CD4-positive, alpha-beta T cell treated with Interleukin-15 for 4 hours (primary cell): ENCODE results near the gene CCNK.

ENCODE experiments used
- DNase-seq: peaks from one replicate; pipeline ENCODE4 v3.0.0-alpha.2; 2020; ENCODE audit warnings: low spot score

The CCNK gene

GRCh38 chr14:99466758-99467157, 14.5 kb upstream of the CCNK start:
- DNase-seq, result no peak

DNA sequence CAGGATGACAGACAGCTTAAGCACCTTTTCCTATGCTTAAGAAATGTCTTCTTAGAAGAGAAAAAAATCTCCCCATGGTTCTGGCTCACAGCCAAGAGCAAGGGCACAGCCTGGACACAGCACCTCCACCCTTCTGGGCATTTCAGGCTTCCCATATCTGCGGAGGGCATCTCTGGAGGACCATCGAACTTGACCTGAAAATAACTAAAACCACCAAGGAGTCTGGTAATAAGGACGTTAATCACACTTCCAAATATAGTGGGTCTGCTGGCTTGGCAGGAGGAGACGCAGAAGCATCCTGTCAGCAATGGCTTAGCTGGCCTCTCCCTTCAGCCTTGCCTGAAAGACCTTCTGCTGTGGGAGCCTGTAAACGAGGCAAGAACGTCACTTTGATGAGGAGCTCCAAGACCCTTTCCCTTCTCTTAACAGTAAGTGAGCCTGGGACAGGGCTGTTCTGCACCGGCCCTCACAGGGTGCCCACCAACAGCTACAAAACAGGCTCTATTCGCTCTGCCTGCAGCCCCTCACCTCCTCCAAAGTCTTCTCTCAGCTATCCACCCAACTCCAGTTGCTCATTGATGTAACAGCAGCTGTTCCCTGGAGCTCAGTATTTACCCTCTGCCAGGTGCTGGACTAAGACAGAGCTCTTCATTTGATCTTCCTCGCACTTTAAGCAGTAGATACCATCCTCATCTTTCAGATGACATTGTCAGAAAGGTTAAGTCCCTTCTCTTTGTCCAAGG, 13.7 kb upstream of the CCNK start:
- no peak for DNase-seq

DNA sequence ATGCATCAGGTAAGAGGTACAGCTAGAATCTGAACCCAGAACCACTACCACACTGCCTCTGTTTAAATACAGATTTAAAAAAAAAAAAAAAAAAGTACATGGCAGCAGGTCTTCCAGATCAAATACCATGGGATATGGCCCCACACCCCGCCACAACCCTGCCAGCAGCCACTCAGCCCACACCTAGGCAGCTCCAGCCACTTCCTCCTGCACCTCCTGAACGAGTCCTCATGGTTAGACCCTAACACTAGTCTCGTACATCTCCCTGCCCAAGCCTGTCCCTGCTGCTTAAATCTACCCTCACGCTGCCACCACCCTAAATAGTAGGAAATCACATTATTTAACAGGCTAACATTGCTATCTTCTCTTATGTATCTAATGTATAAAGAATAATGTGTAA, 13.1 kb upstream of the CCNK start:
- DNase-seq, result no peak

DNA sequence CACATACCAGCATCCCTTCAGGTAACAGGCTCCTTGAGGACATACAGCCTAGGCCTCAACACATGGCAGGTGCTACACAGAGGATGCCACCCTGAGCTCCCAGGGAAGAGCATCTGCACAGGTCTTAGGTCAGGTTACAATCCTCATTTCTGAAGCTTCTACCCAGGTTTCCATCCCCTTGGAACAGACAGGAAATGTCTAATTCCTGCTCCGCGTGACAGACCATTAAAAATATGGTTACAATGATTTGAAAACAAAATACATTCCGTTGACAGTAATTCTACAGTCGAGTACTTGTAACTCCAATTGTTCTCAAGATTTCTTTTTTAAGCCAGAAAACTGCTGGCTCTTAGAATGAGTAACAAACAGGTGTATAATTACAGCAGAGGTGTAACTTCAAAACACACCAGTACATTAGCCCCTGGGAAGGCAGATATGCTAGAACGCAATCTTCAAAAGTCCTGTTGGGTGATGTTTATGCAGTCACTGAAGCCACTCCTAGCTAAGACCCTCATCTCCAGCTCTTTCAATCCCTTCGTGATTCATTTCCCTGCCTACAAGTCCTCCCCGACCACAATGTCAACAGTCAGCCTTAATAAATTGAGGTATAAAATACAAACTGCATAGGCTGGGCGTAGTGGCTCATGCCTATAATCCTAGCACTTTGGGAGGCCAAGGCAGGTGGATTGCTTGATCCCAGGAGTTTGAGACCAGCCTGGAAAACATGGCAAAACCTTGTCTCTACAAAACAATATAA, 12.2 kb upstream of the CCNK start:
- no peak for DNase-seq

DNA sequence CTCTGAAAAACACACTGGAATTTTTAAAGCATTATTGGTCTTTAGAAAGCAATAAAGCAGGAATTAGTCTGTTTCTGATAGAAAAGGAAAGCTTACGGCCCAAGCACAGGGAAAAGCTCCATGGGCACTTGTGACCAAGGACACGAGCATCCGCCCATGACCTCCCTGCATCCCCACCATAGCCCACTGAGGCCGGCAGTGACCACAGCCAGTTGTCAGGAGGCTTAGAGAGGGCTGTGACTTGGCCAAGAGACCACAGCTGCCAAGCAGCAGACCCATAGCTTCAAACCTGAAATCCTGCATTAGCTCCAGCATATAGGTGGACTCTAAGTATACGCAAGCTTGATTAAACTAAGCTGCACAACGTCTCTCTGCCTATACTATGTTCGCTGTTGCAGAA, 9.5 kb upstream of the CCNK start:
- no peak for DNase-seq

DNA sequence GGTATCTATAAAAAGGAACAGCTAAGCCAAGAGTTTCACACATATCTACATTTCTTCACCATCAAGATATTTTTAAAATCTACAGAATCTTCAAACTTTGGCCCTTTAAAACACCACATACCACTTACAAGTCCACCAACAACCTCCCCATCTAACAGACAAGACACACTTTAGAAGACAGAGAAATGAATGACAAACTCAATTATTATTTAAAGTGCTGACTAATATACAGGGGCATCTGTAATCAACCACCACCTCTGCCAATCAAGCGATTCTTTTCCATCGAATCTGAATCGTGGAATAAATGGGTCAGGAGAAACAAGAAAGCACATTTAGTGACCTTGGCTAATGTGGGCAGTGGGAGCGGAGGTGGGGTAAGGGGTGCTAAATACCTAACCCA, 8.3 kb upstream of the CCNK start:
- DNase-seq, result no peak

DNA sequence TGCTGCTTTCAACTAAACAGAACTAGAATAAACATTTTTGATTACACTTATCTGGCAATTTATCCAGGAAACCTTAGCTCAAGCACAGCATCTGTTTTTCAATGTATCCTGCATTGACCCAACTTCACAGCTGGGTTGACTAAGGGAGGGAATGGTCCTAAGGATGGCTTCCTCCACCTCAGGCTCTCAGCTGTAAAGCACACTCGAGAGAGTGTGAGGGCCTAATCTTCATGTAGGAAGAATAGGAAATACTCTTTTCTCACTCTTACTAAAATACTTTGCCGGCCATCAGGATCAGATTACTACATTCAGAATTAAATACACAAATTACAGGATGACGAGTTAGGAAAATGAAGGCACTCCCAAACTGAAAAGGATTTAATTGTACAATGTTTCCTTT, 7.8 kb upstream of the CCNK start:
- no peak for DNase-seq

GRCh38 chr14:99475179-99475578, 6.0 kb upstream of the CCNK start:
- no peak for DNase-seq

DNA sequence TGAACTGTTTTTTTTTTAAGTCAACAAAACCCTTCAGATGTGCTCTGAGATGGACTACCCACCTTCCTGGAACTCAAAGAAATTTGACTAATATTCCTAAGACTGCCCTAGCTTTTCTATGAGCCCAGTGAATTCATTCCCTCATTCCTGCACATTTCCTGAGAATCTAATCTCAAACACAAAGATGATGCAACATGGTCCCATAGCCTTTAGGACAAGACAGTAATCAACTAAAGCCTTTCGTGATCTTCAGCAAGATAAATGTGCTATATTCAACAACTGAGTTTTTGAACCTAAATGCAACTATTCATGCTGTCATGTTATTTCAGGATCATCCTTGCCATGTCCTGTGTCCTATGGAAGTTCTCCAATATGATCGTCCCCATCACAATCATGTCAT, 5.5 kb upstream of the CCNK start:
- DNase-seq, result no peak

DNA sequence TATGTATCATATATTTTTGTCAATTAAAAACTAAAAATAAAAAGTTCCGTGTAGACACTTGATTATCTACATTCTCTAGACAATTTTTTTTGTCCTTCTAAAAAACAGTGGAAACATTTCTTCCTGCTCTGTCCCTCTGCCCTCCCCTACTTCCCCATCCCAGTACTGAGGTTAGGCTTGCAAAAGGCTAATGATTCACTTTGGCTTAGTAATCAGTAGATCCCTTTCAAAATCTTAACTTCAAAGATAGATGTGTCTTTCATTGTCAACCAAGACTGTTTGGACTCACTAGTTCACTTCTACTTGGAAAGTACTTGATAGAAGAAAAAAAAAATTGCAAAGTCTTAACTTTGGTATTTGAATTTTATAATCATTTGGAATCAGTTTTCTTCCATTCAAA, 4.3 kb upstream of the CCNK start:
- no peak for DNase-seq

- no peak for DNase-seq
Measured at GRCh38 chr14:99478128-99478527, 3.1 kb upstream of the CCNK start.

GRCh38 chr14:99479160-99479905, 1.9 kb upstream of the CCNK start:
- no peak for DNase-seq

DNA sequence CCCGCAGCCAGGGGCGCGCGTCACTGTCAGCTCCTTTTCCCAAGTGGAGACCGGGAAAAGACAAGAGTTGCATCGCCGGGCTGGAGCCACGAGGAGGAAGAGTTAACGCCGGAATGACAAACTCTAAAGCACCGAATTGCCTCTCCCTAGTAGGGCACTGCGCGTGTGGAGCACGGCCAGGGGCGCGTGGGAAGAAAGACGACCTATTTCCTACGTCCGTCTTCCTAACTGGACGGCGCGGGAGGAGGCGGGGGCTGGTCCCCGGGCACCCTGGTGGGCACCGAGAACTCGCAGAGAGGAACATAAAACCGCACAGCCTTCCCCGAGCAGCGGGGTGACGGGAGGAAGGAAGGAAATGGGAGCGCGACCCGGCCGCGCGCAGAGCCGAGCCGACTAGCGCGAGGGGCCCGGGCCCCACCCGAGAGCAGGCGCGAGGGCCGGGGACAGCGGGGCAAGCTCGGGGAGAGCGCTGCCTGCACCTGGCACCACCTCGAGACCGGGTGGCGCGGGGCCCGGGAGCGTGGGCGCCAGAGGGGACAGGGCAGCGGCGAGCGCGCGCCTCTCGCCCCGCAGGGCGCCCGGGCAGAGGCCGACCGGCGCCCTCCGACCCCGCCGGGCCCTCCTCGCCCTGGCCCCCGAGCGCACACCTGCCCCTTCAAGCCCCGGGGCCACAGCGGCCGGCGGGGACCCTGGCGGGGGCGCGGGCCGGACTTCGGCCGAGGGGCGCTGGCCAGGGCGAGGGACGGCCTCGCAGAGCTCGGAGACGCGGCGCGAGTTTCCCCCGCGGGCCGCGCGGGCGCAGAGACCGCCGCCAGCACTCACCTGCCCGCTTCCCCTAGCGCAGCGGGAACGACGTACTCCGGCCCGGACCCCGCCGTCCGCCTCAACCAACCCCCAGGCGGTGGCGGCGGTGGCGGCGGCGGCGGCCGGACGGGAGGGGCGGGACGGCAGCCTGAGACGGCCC, 1.0 kb upstream of the CCNK start, which contains the start of gene SETD3:
Gene SETD3, minus strand, starts transcription at position 954 of the 964 bp plus-strand sequence. CDS start 15,054 bp downstream, outside the sequence.
- DNase-seq, result peak; percentile 8

- DNase-seq, result no peak
Measured at GRCh38 chr14:99481745-99482099, 513 bp downstream of the CCNK start.

DNA sequence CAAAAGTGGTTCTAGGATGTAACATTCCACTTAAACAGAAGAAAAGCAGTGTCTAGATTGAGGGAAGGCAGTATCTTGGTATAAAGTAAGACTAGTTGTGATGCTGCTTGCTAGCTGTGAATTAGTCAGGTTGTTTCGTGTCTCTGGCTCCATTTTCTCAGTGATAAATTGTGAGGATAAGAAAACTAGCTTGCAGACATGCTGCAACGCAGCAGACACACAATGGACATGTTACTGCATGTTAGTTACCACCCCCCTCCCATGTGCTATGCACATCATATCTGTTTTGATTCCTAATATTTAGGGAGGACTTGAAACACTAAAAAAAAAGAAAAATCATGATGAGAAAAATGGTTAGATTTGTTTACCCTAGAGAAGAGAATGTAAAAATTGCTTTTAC, 2.9 kb downstream of the CCNK start:
- DNase-seq, result no peak

- no peak for DNase-seq
Measured at GRCh38 chr14:99497341-99497740, 16.1 kb downstream of the CCNK start.

DNA sequence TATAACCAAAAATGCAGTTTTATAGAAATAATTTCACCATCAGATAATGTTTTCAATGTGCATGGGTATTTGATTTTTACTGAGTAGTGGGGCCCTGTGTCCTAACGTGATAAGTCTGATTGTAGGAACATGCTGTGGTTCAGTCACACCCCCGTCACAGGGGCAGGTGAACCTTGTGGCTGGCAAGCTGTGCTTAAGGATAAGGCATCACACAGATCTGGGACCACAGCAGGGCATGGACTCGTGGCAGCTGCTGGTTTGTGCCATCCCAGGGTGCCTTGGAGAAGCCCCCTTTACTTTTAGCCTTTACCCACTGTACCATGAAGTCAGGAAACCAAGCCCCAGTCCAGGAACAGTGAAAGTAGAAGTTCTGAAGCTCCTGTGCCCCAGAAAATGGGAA, 16.7 kb downstream of the CCNK start:
- DNase-seq, result no peak

GRCh38 chr14:99502989-99503421, 21.8 kb downstream of the CCNK start:
- DNase-seq, result no peak

DNA sequence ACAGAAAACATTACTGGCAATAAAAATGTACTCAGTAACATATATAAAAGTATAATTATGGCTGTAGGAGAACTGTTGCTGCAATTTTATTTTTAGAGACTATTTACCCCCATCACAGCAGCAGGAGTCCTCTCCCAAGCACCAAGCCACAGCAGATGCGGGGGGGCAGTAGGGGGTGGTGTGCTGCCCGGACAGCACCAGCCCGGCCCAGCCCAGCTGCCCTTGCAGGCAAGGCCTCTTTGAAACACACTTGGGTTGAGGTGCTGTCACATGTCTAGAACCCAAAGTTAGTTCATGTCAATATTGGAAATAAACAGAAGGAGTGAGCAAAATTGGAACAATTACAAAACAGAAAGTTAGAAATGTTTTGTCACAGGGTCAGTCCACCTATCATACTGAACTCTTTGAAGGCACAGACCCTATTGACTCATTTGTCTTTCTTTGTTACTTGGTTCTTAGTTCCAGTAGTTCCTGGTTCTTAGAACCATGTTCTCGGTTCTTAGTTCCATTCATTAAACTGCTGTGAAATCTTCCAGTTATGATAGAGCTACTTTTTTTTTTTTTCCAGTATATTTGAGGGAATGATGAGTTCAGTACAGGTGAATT, 22.7 kb downstream of the CCNK start:
- DNase-seq, result no peak

- no peak for DNase-seq
Measured at GRCh38 chr14:99505089-99505488, 23.9 kb downstream of the CCNK start.

DNA sequence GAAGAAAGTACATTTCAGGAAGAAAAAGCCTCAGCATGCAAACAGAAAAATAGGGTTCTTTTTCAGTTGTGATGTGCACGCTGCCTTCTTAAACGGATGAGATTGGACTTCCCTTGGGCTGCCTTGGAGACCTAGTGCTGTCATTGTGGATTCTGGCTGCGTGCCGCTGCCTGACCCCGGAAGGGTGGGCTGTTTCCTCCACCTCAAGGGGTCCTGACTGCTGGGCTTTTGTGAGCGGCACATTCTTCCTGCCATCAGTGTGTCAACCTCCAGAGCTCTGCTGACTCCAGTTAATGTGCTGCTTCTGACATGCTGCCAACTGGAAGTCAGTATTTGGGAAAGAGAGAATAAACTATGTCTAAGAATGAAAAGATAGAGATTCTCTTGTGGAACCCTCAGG, 25.1 kb downstream of the CCNK start:
- no peak for DNase-seq
